ENCODE measurements around the gene DLG1. TPM values are rescaled to one million over a fixed set of nuclear protein-coding genes. Genes with fewer than 3 reads are reported as not detected.

Gene DLG1
- total RNA-seq, 4 donors from 2014 or later, result 71.4 to 96.7 (median 88.5) TPM

DNA sequence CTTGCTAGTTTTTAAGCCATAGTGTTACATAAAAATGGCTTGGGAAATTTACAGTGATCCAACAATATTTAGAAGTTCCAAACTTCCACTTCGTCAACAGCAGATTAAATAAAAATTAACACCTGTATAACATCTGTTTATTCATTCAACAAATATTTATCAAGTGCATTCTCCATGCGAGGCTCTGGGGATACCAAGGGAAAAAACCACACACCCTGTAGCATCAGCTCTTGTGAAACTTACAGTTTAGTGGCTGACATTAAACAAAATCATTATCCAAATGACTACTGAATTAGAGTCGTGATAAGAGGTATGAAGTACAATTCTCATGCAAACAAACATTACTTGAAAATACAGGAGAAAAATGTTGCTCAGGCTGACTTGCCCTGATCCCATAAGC lies 122.9 kb downstream of the DLG1 start:
- intact Hi-C loops (cut with DNase I; ENCODE audit: low total_unique reads), result no loop called here
- WGBS, 2 donors, result 42 to 46% methylated on average over 3 of the region's 3 CpGs
- no peak overlapping the region for H3K4me3 ChIP-seq (ENCODE audit: low read depth, poor library complexity, severe bottlenecking)
- no peak for DNase-seq (ENCODE audit: low spot score in 2 of 2)
- TF ChIP-seq, protein P1, sequence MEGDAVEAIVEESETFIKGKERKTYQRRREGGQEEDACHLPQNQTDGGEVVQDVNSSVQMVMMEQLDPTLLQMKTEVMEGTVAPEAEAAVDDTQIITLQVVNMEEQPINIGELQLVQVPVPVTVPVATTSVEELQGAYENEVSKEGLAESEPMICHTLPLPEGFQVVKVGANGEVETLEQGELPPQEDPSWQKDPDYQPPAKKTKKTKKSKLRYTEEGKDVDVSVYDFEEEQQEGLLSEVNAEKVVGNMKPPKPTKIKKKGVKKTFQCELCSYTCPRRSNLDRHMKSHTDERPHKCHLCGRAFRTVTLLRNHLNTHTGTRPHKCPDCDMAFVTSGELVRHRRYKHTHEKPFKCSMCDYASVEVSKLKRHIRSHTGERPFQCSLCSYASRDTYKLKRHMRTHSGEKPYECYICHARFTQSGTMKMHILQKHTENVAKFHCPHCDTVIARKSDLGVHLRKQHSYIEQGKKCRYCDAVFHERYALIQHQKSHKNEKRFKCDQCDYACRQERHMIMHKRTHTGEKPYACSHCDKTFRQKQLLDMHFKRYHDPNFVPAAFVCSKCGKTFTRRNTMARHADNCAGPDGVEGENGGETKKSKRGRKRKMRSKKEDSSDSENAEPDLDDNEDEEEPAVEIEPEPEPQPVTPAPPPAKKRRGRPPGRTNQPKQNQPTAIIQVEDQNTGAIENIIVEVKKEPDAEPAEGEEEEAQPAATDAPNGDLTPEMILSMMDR (IDR thresholded peaks at IDR 0.05), result no peak
- TF ChIP-seq POLR2A (IDR thresholded peaks at IDR 0.05), result no peak

DNA sequence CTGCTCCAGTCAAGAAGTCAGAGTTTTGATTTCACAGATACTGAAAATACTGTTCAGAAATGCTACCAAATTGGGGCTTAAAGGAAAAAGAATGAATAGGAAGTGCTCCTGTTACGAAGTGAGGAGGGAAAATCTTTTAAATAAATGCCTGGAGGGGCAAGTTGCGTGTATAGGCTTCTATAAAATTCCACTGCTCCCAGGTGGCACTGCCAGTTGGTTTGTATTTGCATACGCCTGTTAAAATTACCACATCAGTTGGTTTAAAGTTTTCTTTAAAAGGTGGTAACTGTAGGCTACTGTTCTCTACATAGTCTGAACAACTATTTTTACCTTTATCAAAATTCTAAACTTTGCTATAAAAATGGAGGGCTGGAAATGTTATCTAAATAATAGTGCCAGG lies 123.5 kb downstream of the DLG1 start:
- TF ChIP-seq POLR2A (IDR thresholded peaks at IDR 0.05), result no peak
- TF ChIP-seq, protein P1 (IDR thresholded peaks at IDR 0.05), result no peak
- 43 to 49% methylated on average over 3 of the region's 3 CpGs for WGBS, 2 donors
- H3K4me3 ChIP-seq (ENCODE audit: low read depth, poor library complexity, severe bottlenecking), result no peak overlapping the region
- intact Hi-C loops (cut with DNase I; ENCODE audit: low total_unique reads), result no loop called here
- DNase-seq (ENCODE audit: low spot score in 2 of 2), result no peak

GRCh38 chr3:197173620-197174019 lies 124.8 kb downstream of the DLG1 start:
- no peak for TF ChIP-seq POLR2A (IDR thresholded peaks at IDR 0.05)
- TF ChIP-seq, protein P1 (IDR thresholded peaks at IDR 0.05), result no peak
- 94% methylated on average over 4 of the region's 4 CpGs for WGBS, 2 donors
- no peak for DNase-seq (ENCODE audit: low spot score in 2 of 2)
- no peak overlapping the region for H3K4me3 ChIP-seq (ENCODE audit: low read depth, poor library complexity, severe bottlenecking)
- intact Hi-C loops (cut with DNase I; ENCODE audit: low total_unique reads), result no loop called here

- intact Hi-C loops (cut with DNase I; ENCODE audit: low total_unique reads), result no loop called here
- H3K4me3 ChIP-seq (ENCODE audit: low read depth, poor library complexity, severe bottlenecking), result no peak overlapping the region
- DNase-seq (ENCODE audit: low spot score in 2 of 2), result no peak
- WGBS, 2 donors, result 65 to 89% methylated on average over 1 of the region's 1 CpG
- TF ChIP-seq, protein P1 (IDR thresholded peaks at IDR 0.05), result no peak
- no peak for TF ChIP-seq POLR2A (IDR thresholded peaks at IDR 0.05)
Measured at GRCh38 chr3:197171481-197172067, 126.8 kb downstream of the DLG1 start.

- no peak for TF ChIP-seq POLR2A (IDR thresholded peaks at IDR 0.05)
- TF ChIP-seq, protein P1 (IDR thresholded peaks at IDR 0.05), result no peak
- intact Hi-C loops (cut with DNase I; ENCODE audit: low total_unique reads), result no loop called here
- DNase-seq (ENCODE audit: low spot score in 2 of 2), result no peak
- 80 to 89% methylated on average over 1 of the region's 1 CpG for WGBS, 2 donors
- no peak overlapping the region for H3K4me3 ChIP-seq (ENCODE audit: low read depth, poor library complexity, severe bottlenecking)
Measured at GRCh38 chr3:197169028-197169427, 129.4 kb downstream of the DLG1 start.

DNA sequence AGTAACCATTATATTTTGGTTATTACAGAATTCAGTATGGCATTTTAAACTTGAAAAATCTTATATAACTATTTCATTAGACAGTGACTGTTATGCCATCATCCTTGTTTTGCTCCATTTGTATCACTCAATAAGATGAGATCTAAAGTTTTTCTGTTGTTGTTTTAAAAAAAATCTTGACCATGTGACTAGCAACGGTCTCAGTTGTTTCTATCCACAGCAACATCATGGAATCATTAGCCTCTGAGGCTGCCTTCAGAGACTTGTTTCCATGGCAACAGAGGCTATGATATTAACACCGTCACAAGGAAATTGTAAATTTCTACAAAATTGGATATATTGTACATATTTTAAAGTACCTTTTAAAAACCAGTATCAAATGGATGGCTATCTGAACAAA lies 129.8 kb downstream of the DLG1 start:
- no peak for TF ChIP-seq POLR2A (IDR thresholded peaks at IDR 0.05)
- TF ChIP-seq, protein P1 (IDR thresholded peaks at IDR 0.05), result no peak
- H3K4me3 ChIP-seq (ENCODE audit: low read depth, poor library complexity, severe bottlenecking), result no peak overlapping the region
- no peak for DNase-seq (ENCODE audit: low spot score in 2 of 2)
- WGBS, 2 donors, result 49 to 51% methylated on average over 2 of the region's 2 CpGs
- intact Hi-C loops (cut with DNase I; ENCODE audit: low total_unique reads), result no loop called here
